Smooth muscle cell (in vitro differentiated cells): ENCODE results near the gene ARHGEF38. TPM values are rescaled to one million over a fixed set of nuclear protein-coding genes. Genes with fewer than 3 reads are reported as not detected.

Source experiments
- DNase-seq: peaks from one replicate; lab custom pipeline; 2025; ENCODE audit not compliant: unreplicated experiment; lab: John Stamatoyannopoulos, UW
- H2AFZ ChIP-seq: fragments of 200-600 bp; sonication (generic); 2 replicates; pipeline ENCODE4 v1.6.0; 2016; ENCODE audit warnings: antibody characterized with exemption, low read depth, mild to moderate bottlenecking
- H3F3A ChIP-seq: fragments of 200-600 bp; sonication (generic); 2 replicates; pipeline ENCODE4 v1.6.0; 2017; ENCODE audit warnings: antibody characterized with exemption, low read depth
- H3K27ac ChIP-seq: fragments of 200-600 bp; sonication (generic); 2 replicates; pipeline ENCODE4 v1.5.1; 2016; ENCODE audit warnings: low read depth, mild to moderate bottlenecking
- H3K27me3 ChIP-seq: fragments of 200-600 bp; sonication (generic); 2 replicates; pipeline ENCODE4 v1.6.1; 2016; ENCODE audit warnings: low read depth, mild to moderate bottlenecking
- H3K36me3 ChIP-seq: fragments of 200-600 bp; sonication (generic); 2 replicates; pipeline ENCODE4 v1.5.1; 2016; ENCODE audit warnings: low read depth
- H3K4me1 ChIP-seq: fragments of 200-600 bp; sonication (generic); 2 replicates; pipeline ENCODE4 v1.5.1; 2016; ENCODE audit warnings: low read depth
- H3K4me2 ChIP-seq: fragments of 200-600 bp; sonication (generic); 2 replicates; pipeline ENCODE4 v1.6.0; 2016; ENCODE audit warnings: mild to moderate bottlenecking
- H3K4me3 ChIP-seq: fragments of 200-600 bp; sonication (generic); 2 replicates; pipeline ENCODE4 v1.5.1; 2016; ENCODE audit warnings: mild to moderate bottlenecking
- H3K79me2 ChIP-seq: fragments of 200-600 bp; sonication (generic); 2 replicates; pipeline ENCODE4 v1.6.0; 2016; ENCODE audit warnings: low read depth, mild to moderate bottlenecking
- H3K9ac ChIP-seq: fragments of 200-600 bp; sonication (generic); 2 replicates; pipeline ENCODE4 v1.6.0; 2016; ENCODE audit warnings: low read depth
- H3K9me3 ChIP-seq: fragments of 200-600 bp; sonication (generic); replicated peaks from 2 replicates; pipeline ENCODE4 v1.5.1; 2016; ENCODE audit warnings: low read depth
- H4K20me1 ChIP-seq: fragments of 200-600 bp; sonication (generic); 2 replicates; pipeline ENCODE4 v1.6.0; 2016; ENCODE audit warnings: low read depth
- CTCF ChIP-seq: fragments of 200-600 bp; sonication (generic); IDR thresholded peaks from 2 replicates; pipeline ENCODE4 v1.5.1; 2017; ENCODE audit warnings: borderline replicate concordance, mild to moderate bottlenecking, antibody characterized with exemption; ENCODE audit not compliant: insufficient read depth, poor library complexity, severe bottlenecking
- WGBS: methylation state at CpG from one replicate; pipeline ENCODE4 v1.1.7; 2016; ENCODE audit warnings: low lambda C conversion rate; 5-methylcytosine and 5-hydroxymethylcytosine counted together
- polyA plus RNA-seq: library from polyadenylated mRNA; unstranded; fragments of >200 nt; fragmentation: Nextera tagmentation; extraction: Ambion mirVana; gene quantifications from 2 replicates; pipeline ENCODE4 v1.2.1, GENCODE V29; 2016
- total RNA-seq: library from RNA; depleted of rRNA; stranded (reverse); fragments of >200 nt; gene quantifications from 2 replicates; pipeline ENCODE4 v1.2.3, GENCODE V29; 2014

The ARHGEF38 gene
- total and polyA plus RNA-seq, 2 experiments from 2014 or later: 0.24 TPM; not detected in 1

GRCh38 chr4:105546086-105546485 lies 6.3 kb upstream of the ARHGEF38 start:
- DNase-seq: no peak
- H3K79me2 ChIP-seq: no peaks in the 10 kb centered on the region
- no peaks in the 10 kb centered on the region for H3K9me3 ChIP-seq
- no peak overlapping the region for H2AFZ ChIP-seq
- no peaks in the 10 kb centered on the region for H3K4me1 ChIP-seq
- no peak overlapping the region for H3K4me2 ChIP-seq
- H3K4me3 ChIP-seq: no peak overlapping the region
- no peaks in the 10 kb centered on the region for H3K36me3 ChIP-seq
- TF ChIP-seq CTCF: no peak
- no peaks in the 10 kb centered on the region for H3F3A ChIP-seq
- no peaks in the 10 kb centered on the region for H4K20me1 ChIP-seq
- H3K9ac ChIP-seq: no peak overlapping the region
- no peak overlapping the region for H3K27ac ChIP-seq
- H3K27me3 ChIP-seq: peaks cover 8% of the 10 kb centered on the region

- DNase-seq: no peak
- no peak for TF ChIP-seq CTCF
- Histone ChIP-seq H3K36me3 (no peaks in the 10 kb centered on the region), H2AFZ (no peak overlapping the region), H3K27ac (no peak overlapping the region), H3K4me1 (peaks cover 16% of the 10 kb centered on the region), H3K4me2 (no peak overlapping the region), H3K9ac (no peak overlapping the region), H4K20me1 (no peaks in the 10 kb centered on the region), H3K27me3 (no peaks in the 10 kb centered on the region), H3F3A (no peaks in the 10 kb centered on the region), H3K9me3 (no peaks in the 10 kb centered on the region), H3K4me3 (no peak overlapping the region), H3K79me2 (no peaks in the 10 kb centered on the region)
Measured at GRCh38 chr4:105547769-105548168, 4.7 kb upstream of the ARHGEF38 start.

GRCh38 chr4:105548483-105548882 lies 3.9 kb upstream of the ARHGEF38 start:
- Histone ChIP-seq H3K27ac (no peak overlapping the region), H3K4me2 (no peak overlapping the region), H3K36me3 (no peaks in the 10 kb centered on the region), H3K9ac (no peak overlapping the region), H3K79me2 (no peaks in the 10 kb centered on the region), H3K27me3 (no peaks in the 10 kb centered on the region), H3F3A (no peaks in the 10 kb centered on the region), H4K20me1 (no peaks in the 10 kb centered on the region), H3K4me1 (peaks cover 16% of the 10 kb centered on the region), H3K9me3 (no peaks in the 10 kb centered on the region), H3K4me3 (no peak overlapping the region), H2AFZ (no peak overlapping the region)
- no peak for TF ChIP-seq CTCF
- 64% methylated on average over 1 of the region's 1 CpG for WGBS
- no peak for DNase-seq

- Histone ChIP-seq H3K79me2 (no peaks in the 10 kb centered on the region), H3K4me2 (no peak overlapping the region), H3F3A (no peaks in the 10 kb centered on the region), H2AFZ (no peak overlapping the region), H3K27ac (no peak overlapping the region), H4K20me1 (no peaks in the 10 kb centered on the region), H3K36me3 (no peaks in the 10 kb centered on the region), H3K4me1 (peaks cover 25% of the 10 kb centered on the region), H3K9me3 (no peaks in the 10 kb centered on the region), H3K9ac (no peak overlapping the region), H3K27me3 (peaks cover 11% of the 10 kb centered on the region), H3K4me3 (no peak overlapping the region)
- DNase-seq: no peak
- 65% methylated on average over 3 of the region's 3 CpGs for WGBS
- no peak for TF ChIP-seq CTCF
Measured at GRCh38 chr4:105550641-105551040, 1.8 kb upstream of the ARHGEF38 start.
